GM18511 (cell line): ENCODE results near the gene ITGB2.
A peak's percentile ranks its signal among the peaks of the same experiment; 100 is the strongest.
"Not testable (repeated sequence)": the region's sequence is repeated elsewhere in the genome, so short reads cannot be mapped to it uniquely, and the experiment has no call there.

Source experiments
- ATAC-seq: cut with Tn5 transposase; IDR thresholded peaks from one replicate; pipeline ENCODE4 v1.9.1; 2021; ENCODE audit warnings: mild to moderate bottlenecking, moderate library complexity; ENCODE audit not compliant: unreplicated experiment

ITGB2 gene

DNA sequence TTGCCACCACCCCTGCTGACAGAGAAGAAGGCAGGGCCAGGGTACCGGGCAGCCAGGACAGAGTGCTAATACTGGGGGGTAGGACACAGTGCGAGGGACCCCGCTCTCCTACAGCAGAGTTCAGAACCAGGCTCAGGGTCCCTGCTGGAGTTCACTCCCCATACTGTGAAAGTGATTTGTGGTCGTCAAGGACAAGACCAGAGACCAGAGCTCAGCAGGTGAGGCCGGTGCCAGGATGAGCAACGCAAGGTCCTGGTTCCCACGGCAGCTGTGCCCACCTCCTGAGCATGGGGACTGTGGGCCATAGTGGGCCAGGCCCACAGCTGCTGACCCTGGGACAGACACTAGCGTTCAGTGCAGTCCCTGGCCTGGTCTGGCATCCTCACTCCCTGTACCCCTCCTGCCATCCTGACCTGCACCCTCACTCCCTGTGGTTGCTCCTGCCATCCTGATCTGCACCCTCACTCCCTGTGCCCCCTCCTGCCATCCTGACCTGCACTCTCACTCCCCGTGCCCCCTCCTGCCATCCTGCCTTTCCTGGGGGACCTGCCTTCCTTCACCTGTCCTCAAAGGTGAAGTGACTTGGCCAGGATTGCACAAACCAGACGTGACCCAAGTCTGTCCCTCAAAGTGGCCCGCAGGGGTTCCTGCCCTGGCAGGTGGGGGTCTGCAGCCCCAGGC is 33.4 kb downstream of the ITGB2 start:
- ATAC-seq: no peak

DNA sequence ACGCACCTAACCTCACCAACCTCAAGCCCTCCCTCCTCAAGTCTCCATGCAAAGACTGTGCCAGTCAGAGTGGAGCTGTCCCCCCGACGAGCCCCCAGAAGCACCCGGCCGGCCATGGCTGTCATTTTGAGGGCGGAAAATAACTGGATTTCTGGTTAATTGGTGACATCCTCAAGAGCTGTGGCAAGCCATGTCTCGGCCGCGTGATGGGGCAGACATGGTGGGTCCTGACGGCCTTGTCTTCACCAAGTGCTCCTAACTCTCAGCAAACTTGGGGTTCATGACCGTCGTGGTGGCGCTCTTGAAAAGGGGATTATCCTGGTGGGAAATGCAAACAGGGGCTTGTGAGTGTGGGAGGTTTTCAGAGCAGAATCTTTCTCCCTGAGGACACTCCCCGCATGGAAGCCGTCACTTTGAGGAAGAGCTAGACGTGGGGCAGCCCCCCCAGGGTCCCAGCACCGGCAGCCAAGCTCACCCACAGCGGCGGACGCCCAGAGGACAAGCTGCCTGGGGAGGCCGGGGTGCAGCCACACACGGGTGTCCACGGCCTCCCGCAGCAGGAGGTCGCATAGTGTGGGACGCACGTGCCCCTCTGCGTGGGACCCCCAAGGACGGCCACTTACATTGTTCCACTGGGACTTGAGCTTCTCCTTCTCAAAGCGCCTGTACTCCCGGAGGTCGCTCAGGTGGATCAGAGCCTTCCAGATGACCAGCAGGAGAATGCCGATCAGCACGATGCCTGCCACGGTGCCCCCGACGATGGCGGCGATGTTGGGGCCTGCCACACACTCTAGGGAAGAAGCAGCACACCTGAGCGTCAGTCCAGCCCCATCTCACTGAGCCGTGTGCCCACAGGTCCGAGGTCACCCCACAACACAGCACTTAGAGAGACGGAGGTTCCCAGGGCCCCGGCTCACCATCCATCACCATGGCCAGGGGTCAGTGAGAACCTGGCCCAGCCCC is 34.3 kb downstream of the ITGB2 start:
- ATAC-seq: no peak

DNA sequence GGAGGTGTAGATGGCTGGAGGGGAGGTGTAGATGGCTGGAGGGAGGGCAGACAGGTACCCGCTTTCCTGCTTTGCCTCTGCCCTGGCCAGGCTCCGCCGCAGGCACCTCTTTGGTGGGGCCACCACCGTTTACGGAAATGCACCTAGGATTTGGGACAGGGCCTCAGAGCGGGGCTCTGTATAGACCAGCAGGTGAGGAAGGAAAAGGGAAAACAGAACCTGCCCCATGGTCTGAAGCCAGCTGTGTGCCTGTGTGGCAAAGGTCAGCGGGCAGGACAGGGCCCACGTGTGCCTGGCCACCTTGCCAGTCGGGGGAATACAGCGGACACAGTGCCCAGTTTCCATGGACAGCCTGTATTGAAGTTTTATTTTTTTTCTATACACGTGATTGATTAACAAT is 35.1 kb downstream of the ITGB2 start:
- ATAC-seq: no peak

DNA sequence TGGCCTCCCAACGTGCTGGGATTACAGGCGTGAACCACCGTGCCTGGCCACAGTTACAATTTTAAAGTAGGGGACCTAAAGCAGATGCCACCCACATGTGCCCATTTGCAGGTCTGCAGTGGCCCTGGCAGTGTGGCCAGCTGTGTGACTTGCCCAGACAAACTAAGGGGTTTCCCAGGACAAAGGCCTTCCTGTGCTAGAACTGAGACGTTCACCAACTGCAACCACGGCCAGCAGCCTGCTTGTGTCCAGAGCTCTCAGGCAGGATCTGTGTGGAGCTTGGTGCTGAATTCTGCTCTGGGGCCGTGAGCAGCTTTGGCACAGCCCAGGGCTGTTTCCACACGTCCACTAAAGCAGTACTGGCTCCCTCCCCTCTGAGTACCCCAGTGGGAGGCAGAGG is 36.6 kb downstream of the ITGB2 start:
- ATAC-seq: no peak

DNA sequence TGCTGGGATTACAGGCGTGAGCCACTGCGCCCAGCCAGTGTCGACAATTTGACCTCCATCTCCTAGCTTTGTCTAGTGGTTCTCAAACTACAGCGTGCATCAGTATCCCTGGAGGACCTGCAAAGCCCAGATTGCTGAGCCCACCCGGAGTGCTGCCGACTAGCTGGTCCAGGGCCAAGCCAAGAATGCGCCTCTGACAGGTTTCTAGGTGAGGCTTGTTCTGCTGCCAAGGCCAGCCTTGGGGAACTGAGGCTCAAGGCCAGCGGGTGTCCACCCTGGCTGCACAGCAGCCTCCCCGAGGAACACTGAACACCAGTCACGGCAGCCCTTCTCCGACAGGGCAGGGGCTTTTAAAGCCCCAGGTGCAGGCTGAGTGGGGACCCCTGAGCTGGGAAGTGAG is 37.4 kb downstream of the ITGB2 start:
- ATAC-seq: no peak

DNA sequence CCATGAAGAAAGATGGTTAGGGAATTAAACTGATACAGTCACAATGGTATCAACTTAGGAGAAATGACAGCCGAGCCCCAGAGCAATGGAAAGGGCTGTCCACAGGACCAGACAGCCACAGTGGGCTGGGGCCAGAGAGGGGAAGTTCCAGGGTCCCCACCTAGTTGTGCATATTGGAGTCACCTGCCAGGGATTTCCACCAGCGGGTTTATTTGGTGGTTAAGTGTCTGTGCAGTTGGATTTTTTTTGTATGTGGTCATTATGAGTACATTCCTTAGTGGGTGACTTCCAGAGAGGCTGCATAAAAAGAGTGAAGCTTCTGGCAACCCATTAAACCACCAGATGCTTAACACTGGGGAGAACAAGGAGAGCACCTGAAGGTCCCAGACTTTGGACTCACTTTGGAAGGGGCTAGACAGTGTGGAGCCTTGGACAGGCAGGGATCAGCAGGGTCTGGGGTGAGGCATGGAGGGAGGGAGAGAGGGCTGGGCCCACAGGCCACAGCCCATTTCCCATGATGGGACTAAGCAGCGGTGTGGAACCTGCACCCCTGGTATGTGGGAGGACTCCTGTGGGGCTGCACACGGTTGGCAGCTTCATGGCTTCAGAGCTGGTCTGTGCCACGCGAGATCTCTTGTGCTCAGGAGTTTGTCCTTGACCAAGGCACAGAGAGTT is 39.4 kb downstream of the ITGB2 start:
- no peak for ATAC-seq

DNA sequence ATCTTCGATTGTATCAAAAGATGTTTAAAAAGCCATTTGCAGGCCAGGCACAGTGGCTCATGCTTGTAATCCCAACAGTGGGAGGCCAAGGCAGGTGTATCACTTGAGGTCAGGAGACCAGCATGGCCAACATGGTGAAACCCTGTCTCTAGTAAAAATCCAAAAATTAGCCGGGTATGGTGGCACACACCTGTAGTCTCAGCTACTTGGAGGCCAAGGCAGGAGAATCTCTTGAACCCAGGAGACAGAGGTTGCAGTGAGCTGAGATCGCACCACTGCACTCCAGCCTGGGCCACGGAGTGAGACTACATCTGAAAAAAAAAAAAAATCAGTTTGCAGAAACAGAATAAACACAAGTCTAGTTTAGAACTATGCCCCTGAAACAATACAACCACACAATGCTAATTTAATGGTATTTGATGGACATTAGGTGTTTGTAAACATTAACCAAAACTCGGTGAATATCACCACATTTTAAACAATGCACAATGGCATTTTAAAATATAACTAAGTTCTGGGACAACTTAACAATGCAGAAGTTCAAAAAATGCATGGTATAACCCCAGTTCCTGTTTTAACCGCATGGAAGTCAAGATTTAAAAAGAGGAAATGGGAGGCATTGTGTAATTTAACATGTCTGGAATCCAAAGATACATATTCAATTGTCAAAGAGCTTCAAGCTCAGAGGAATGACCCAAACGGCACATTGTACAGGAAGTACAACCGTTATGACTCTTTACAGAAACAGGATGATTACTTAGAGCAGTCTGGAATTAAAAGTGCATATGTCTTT is 40.1 kb downstream of the ITGB2 start:
- ATAC-seq: no peak

DNA sequence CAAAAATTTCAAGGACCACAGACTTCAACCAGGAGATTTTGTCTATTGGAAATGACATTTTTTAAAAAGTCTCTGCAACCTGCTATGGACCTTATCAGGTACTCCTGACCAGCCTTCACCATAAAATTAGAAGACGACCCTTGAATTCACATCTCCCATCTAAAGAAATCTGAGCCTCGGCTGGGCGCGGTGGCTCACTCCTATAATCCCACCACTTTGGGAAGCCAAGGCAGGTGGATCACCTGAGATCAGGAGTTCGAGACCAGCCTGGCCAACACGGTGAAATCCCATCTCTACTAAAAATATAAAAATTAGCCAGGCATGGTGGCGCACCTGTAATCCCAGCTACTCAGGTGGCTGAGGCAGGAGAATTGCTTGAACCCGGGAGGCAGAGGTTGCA is 41.5 kb downstream of the ITGB2 start:
- not testable (repeated sequence) for ATAC-seq

DNA sequence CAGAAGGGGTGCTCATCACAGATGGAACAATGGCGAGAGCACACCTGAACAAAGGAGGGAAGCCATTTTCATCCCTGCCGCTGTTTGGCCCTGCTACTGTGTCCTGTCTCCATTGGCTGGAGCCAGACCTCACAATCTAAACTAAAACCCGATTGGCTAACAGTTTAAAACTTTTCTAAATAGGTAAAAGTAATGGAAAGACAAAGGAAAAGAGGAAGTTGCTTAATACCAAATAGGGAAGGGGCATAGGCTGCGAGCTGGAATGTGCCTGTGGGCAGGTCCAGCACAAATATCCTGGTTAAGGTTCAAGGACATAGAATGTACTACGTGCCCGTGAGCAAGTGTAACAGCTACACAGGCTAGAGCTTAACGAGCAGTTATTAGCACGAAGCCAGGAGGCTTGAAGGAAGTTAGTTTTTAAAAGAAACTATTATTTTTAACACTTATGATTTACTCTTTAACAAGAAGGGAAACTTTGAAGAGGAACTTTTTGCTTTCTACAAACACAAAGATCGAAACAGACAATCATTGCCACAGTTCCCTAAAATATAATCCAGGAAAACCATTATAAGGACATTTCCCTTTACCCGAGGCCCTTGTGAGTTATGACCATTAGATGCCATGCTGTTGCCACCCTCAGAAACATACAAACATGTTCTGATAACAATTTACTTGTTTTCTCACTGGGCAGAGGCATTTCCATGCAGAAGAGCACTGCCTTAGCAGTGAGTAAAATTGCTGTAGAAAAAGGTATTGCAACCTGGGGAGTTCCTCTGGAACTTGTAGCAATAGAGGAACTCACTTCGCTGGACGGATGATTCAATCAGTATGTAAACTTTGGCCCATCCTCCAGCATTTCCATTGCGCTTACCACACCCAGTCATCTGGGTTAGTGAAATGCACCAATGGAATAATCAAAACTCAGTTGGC is 42.4 kb downstream of the ITGB2 start:
- ATAC-seq: no peak

DNA sequence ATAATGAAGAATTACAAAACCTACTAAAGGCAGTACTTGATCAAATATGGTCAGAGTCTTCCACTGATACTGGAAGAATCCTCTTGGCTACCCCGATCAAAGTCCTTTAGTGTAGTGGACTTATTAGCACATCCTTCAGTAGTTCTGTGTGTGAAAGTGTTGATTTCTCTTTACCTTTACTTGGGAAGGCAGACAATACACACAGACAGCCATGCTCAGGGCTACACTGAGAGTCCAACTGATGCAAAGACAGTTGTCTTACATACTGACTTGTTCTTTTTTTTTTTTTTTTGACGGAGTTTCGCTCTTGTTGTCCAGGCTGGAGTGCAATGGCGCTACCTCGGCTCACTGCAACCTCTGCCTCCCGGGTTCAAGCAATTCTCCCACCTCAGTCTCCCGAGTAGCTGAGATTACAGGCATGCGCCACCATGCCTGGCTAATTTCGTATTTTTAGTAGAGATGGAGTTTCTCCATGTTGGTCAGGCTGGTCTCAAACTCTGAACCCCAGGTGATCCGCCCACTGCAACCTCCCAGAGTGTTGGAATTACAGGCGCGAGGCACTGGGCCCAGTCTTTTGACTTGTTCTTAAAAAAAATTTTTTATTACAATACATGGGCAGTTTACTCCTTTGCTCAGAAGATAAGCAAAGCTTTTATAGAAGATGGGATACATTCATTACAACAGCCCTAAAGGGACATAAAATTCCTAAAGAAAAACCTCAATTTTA is 43.7 kb downstream of the ITGB2 start:
- no peak for ATAC-seq

DNA sequence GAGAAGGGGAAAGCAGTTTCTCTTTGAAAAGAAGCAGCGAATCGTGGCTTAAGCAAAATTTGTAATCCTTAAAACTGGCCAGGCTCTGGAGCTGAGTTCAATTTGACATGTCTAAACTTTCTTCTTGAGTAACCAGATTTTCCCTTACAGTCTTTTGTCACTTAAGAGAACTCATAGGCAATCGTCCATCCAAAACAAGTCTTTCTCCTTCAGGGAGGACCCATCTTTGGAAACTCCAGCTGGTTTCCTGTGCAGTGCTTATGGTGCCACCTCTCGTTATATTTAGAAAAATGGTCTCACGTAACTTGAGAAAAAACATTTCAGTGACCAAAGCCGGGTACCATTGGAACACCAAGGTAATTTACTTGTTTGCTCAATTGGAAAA is 45.4 kb downstream of the ITGB2 start:
- no peak for ATAC-seq

DNA sequence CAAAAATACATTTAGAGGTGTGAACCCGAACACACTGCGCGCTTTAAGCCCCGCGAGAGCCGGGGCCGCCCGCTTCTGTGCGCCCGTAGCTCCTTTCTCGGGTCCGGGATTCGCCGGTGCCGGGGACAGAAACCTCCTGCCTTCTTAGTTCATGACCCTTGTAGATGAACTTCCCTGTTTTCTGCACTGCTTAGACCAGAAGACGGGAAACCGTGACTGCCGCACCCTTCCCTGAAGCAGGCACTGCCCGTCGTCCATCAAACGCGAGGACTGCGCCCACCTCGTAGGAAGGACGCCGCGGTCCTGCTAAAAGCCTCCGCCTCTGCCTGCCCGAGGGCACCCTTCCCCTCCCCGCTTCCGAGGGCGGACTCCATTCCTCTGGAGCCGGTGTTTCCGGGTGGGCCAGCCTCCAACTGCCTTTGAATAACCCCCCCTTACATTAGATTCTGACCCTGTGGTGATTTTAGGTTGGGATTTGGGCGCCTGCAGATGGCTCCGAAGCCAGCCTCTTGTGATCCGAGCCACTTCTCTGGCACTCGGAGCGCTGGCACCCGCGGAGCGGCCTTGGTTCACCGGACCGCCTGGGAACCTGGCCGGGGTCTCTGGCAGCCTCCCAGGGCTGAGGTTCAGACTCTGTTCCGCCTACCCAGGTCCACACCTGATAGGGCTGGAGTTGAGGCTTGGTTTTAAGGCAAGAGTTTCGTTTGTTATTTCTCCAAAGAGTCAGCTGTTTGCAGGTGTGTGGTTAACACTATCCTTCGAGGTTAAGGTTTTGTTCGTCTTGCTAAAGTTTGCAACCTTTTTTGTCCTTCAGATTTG is 46.0 kb downstream of the ITGB2 start:
- no peak for ATAC-seq

DNA sequence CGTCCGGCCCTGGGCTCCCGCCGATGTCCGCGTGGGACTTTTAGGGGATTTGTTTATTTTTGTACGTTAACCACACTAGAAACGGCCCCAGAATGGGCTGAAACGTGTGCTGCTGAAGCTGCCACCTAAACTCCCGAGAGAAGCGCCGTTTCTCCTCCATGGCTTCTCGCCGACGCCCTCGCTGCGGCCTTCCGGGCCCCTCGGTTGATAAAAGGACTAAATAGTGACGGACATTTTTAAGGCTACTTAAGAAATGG is 46.5 kb downstream of the ITGB2 start:
- ATAC-seq: no peak

DNA sequence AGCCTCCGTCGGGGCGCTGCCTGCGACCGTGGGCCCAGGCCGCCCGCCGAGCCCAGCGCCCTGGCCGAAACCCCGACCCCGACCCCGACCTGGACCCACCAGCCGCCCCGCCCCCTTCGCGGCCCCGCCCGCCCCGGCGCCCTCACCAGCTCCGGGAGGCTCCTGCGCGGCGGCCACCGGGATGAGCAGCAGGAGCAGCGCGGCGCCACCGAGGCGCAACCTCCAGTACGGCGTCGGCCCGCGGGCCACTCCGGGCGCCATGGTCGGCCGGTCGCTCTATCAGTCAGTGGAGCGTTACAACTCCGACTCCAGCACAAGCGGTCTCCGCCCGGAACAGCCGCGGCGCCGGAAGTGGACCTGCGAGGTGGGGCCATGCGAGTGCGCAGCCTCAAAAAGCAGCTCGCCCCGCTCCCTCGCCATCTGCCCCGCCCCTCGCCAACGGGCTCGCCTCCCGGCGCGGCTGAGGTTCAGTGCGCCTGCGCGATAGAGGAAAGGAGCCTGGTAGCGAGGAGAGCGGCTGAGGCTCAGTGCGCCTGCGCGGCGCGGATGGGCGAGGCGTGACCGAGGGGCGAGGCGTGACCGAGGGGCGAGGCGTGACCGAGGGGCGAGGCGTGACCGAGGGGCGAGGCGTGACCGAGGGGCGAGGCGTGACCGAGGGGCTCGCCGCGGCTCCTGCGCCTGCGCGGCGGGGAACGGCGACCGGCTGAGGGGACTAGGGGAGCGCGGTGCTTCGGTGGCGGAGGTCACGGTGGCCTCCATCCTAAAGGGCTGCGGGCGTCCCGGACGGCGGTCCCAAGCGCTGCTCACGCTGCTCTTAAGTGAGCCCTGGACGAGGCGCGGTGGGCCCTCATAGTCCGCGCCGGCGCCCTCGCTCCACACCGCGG is 47.1 kb downstream of the ITGB2 start, which contains the start of gene PTTG1IP:
PTTG1IP (minus strand) TSS at position 335 of the 884 bp plus-strand sequence; CDS start at position 261, 74 bp downstream.
- ATAC-seq: peak; percentile 73

DNA sequence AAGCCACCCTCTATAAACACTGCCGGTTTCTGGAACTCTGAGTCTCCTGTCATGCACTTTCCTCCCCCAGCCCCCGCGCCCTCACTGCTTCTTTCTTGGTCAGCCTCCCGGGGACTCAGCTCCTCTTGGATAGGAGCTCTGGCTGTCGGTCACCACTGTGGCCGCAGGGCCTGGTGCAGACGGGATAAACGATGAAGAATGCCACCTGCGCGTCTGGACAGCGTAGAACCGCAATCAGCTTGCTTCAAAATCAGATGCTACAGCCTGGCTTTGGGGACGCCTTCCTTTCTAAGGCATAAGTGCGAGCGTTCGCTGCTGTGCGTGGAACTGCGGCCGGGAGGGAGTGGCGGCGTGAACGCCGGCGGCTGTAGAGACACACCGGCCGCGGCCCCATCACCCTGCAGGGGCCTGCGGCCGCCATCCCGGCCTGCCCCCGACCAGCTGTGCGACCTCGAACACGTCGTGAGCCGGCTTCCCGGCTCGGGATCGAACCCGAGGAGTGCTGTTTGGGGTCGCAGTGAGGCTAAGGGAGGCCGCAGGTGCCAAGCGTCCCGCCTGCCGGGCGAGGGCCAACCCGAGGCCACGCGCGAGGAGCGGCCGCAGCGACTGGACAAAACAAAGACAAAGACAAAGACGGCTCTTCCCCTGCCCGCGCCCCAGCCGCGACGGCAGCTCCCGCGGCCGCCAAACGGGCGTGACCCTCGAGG is 47.9 kb downstream of the ITGB2 start:
- peak; percentile 4 for ATAC-seq

DNA sequence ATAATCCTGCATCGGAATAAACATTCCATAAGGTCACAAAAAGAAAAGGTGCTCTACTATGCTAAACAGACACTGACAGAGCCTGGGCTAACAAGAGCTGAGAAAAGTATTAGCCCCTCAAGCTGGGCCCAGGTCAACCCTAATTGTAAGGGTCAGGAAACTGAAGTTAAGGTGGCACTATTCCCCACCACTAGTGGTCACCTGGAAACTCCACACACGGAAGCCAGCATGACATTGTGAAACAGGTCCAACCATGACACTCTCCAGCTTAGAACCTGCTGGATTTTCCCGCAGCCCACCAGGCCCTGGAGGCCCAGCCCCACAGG is 48.4 kb downstream of the ITGB2 start:
- no peak for ATAC-seq
